HG03354 (cell line): ENCODE measurements around the gene FMO2.
A peak's percentile ranks its signal among the peaks of the same experiment; 100 is the strongest.

Experiments
- ATAC-seq: cut with Tn5 transposase; IDR thresholded peaks from one replicate; pipeline ENCODE4 v1.9.1; 2021; ENCODE audit warnings: mild to moderate bottlenecking; ENCODE audit not compliant: unreplicated experiment, poor library complexity, severe bottlenecking

The FMO2 gene

GRCh38 chr1:171185091-171185490 lies at the start of gene FMO2:
FMO2 (plus strand) TSS chr1:171185300; CDS start chr1:171185714, 414 bp downstream.
- no peak for ATAC-seq

- ATAC-seq, result no peak
Observed at GRCh38 chr1:171137580-171137979, 47.5 kb upstream of the FMO2 start.

GRCh38 chr1:171138980-171139379 lies 46.1 kb upstream of the FMO2 start:
- no peak for ATAC-seq

- ATAC-seq, result no peak
Observed at GRCh38 chr1:171139890-171140289, 45.2 kb upstream of the FMO2 start.

GRCh38 chr1:171140401-171140800 lies 44.7 kb upstream of the FMO2 start:
- ATAC-seq, result no peak

GRCh38 chr1:171140956-171141687 lies 44.0 kb upstream of the FMO2 start:
- ATAC-seq, result no peak

GRCh38 chr1:171141688-171142415 lies 43.2 kb upstream of the FMO2 start:
- no peak for ATAC-seq

GRCh38 chr1:171142416-171143385 lies 42.4 kb upstream of the FMO2 start:
- no peak for ATAC-seq

GRCh38 chr1:171150156-171150555 lies 34.9 kb upstream of the FMO2 start:
- ATAC-seq, result no peak

GRCh38 chr1:171152549-171152948 lies 32.6 kb upstream of the FMO2 start:
- no peak for ATAC-seq

- no peak for ATAC-seq
Observed at GRCh38 chr1:171155484-171155883, 29.6 kb upstream of the FMO2 start.

GRCh38 chr1:171158096-171158495 lies 27.0 kb upstream of the FMO2 start:
- ATAC-seq, result no peak

GRCh38 chr1:171158551-171158950 lies 26.5 kb upstream of the FMO2 start:
- no peak for ATAC-seq

GRCh38 chr1:171159148-171159547 lies 26.0 kb upstream of the FMO2 start:
- ATAC-seq, result no peak

GRCh38 chr1:171160211-171160610 lies 24.9 kb upstream of the FMO2 start:
- ATAC-seq, result peak; percentile 91

- peak; percentile 18 for ATAC-seq
Observed at GRCh38 chr1:171160639-171161354, 24.3 kb upstream of the FMO2 start.

- no peak for ATAC-seq
Observed at GRCh38 chr1:171161431-171161830, 23.7 kb upstream of the FMO2 start.

- ATAC-seq, result no peak
Observed at GRCh38 chr1:171166361-171166760, 18.7 kb upstream of the FMO2 start.

GRCh38 chr1:171167785-171168184 lies 17.3 kb upstream of the FMO2 start:
- no peak for ATAC-seq

GRCh38 chr1:171172471-171172870 lies 12.6 kb upstream of the FMO2 start:
- ATAC-seq, result no peak
